HG02884 (cell line): ENCODE measurements around the gene MDN1.

Experiments used
- ATAC-seq: cut with Tn5 transposase; IDR thresholded peaks from one replicate; pipeline ENCODE4 v1.9.1; 2021; ENCODE audit warnings: mild to moderate bottlenecking, moderate library complexity; ENCODE audit not compliant: unreplicated experiment

The MDN1 gene

DNA sequence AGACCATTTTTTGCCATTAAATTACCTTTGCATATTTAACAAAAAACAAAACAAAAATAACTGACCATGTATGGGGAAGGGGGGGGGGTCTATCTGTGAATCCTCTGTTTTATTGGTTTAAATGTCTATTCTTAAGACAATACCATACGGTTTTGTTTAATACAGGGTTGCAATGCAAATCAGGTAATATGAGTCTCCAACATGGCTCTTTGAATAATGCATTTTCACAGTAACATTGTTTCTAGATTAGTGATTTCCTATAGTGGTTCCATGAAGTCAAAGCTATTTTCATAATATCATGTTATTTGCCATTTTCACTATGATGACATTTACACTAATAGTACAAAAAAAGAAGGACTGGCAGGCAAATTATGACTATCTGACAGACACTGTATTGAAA is 116.3 kb downstream of the MDN1 start:
- ATAC-seq = no peak

DNA sequence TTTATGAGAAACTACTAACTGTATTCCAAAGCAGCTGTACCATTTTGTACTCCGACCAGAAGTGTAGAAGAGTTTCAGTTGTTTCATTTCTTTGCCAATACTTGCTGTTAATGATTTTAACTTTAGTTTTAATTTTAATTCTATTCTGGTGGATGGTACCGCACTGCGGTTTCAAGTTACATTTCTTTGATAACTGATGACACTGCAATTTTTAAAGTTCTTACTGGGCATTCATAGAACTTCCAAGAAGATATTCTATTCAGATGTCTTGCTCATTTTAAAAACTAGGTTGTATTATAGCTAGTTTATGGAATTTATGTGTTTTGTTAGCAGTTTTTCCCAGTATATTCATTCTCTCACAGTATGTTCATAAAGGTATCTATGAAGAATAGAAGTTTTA is 117.2 kb downstream of the MDN1 start:
- no peak for ATAC-seq

DNA sequence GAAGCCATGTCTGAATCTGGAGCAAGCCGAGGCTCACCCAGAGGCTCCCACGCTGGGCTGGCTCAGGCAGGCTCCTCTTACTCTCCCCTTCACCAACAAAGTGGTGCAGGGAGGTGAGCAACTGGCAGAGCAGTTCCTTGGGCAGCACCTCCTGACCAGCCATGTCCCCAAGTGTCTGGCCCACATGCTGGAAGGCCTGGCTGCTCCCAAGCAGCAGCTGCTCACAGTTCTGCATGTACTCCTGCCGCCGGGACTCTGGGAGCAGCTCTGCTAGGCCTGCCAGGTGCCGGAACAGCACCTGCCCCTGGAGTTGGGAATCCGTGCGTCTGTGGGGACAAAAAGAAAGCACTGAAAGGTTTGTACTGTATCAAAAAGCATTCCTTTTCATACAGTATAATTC is 123.9 kb downstream of the MDN1 start:
- no peak for ATAC-seq

DNA sequence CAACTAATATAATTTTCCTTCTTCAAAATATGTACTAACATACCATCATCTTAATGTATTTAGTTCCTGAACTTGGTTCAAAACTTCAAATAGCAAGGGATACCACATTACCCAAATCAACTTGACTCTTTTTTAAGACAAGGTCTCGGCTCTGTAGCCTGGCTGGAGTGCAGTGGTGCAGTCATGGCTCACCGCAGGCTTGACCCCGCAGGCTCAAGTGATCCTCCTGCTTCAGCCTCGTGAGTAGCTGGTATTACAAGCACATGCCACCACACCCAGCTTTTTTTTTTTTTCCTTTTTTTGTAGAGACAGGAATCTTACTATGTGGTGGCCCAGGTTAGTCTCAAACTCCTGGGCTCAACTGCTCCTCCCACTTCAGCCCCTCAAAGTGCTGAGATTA is 125.2 kb downstream of the MDN1 start:
- no peak for ATAC-seq

DNA sequence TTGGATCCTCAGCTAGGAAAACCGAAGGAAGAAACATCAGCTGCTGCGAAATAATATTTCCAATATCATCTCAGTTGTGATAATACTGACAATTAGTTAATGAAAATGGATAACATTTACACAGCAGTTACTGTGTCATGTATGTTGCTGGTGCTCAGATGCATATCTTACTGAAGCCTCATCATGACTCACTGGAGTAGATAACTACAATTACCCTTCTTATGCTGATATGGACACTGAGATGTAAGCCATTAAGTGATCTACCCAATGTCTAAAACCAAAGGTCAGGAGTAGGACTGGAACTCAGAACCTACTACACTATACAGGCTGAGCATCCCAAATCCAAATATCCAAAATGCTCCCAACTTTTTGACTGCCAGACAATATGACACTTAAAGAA is 126.4 kb downstream of the MDN1 start:
- no peak for ATAC-seq

DNA sequence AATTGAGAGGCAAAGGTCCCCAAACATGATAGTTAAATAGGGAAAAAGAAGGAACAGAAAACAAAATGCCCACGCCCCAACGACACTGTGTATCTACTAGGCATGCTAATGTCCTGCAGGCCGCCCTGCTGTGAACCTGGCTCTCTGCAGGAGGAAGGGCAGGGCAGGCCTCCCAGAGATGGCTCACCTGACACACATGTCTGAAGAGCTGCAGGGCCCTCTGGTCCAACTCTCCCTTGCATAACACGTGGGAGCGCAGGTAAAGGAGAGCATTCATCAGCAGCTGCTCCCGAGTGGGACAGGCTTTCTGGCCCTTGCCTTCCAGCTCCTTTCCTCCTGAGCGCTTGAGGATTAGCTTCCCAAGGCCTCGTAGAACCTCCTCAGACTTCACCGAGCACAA is 127.3 kb downstream of the MDN1 start:
- no peak for ATAC-seq

DNA sequence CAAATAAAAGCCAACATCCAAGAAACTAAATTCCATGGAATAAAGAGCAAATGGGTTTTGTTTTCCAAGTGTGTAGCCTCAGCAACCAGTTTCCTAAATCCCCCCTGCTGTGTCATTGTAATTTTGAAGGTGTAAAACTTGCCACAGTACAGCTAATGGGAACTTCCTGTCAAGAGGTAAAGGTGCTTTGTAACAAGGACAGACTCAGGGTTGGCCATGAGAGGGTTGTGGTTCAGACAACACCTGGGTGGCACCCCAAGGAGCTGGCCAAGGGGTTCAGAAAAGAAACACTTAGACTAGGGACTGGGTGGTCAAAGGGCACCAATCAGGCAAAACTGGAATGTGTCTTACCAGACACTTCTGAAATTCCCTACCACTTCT is 128.7 kb downstream of the MDN1 start:
- no peak for ATAC-seq

DNA sequence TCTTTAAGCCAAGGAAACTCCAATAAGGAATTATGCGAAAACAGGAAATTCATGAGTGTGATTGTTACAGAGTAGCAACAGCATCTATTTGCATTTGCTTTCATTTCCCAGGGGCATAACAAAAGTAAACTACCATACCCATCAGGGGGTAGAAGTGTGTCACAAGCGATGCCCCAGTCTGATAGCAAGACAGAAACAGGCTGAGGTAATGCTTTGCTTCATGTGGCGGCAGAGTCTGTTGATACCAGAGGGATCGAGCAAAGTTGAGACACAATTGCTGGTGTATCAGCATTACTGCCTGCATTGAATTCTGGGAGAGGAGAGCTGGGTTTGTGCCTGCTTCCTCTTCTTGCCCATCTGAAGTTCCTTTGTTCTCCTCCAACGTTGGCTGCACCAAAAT is 129.9 kb downstream of the MDN1 start:
- ATAC-seq = no peak

DNA sequence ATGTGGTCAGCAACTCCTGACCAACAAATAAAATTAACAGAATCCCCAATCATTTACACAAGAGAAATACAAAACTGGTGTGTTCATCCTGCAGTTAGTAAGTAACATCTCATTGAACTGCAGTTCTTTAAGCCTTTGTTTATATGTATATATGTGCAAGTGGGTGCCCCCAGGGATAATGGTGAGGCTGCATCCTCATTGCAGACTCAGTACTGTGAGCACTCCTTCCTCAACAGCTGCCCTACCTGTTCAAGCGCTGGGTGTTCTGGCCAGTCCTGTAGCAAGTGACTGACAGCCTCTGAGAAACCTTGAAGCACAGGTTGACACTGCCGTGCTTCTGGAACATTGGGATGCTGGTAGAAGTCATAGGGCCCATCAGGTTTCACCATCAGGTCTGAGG is 131.3 kb downstream of the MDN1 start:
- ATAC-seq = no peak

DNA sequence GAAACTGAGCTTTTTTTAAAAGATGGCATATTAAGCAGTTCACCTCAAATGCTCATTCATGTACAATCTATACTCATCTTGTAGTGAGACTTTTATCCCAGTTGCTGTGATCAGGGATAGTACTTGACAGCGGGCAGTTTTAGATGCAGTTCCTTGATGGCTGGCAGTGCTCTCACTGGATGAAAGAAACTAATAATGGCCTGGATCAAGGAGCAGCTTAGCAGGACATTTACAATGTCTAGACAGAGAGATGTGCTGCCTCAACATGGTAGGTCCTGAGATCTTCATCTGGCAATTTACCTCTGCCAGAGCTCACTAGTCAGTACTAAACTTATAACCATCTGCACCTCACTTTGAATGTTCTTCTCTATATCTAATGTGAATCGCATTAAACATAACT is 134.3 kb downstream of the MDN1 start:
- ATAC-seq = no peak

DNA sequence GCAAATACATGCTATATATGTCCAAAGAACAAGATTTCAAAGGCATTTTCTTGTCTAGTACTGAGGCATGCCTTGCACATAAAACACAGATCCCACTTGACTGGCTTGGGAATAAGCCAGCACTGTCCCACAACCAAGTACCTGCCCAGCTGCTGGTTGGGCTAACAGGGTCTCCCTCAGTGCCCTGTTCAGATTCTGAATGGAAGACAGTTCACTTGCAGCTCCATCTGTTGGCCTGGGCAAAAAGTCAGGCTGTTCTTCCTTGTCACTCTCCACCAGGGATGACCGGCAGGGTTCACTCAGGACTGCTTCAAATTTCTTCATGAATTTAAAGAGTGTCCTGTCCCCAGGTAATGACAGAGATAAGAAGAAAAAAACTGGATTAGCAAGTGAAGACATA is 136.6 kb downstream of the MDN1 start:
- ATAC-seq = no peak

DNA sequence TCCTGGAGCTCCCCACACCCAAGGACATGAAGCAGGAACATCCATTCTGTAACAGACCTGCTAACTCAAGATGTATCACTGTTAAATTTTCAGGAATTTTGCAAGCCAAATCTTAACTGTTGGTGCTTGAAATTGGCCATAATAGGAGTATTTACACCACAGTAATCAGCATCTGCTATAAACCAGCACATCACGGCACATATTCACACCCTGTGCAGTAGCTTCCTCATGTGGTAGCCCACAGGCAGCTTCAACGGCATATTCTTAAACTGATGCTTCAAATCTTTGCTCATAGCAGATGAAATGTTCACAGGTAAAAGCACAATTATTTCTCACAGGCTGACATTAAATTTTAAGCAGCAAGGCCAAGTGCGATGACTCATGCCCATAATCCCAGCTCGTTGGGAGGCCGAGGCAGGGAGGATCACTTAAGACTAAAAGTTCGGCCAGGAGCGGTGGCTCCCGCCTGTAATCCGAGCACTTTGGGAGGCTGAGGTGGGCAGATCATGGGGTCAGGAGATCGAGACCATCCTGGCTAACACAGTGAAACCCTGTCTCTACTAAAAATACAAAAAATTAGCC is 137.5 kb downstream of the MDN1 start:
- no peak for ATAC-seq

DNA sequence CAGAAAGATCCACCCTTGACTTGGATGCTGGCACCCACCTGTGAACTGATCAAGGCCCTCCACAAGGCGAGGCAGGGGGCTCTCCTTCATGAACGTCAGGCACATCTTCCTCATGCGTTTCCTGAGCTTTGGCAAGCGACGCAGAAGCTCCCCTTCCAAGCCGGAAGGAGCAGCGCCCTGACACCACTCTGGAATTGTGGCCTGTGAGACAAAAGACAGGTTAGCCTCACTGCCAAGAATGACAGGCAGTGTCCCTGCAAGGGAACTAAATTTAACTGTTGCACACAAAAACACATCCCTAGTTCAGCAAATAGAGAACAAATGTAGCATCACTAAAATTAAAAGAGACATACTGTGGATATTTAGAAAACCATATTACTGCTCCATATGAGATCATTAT is 139.0 kb downstream of the MDN1 start:
- ATAC-seq = no peak

DNA sequence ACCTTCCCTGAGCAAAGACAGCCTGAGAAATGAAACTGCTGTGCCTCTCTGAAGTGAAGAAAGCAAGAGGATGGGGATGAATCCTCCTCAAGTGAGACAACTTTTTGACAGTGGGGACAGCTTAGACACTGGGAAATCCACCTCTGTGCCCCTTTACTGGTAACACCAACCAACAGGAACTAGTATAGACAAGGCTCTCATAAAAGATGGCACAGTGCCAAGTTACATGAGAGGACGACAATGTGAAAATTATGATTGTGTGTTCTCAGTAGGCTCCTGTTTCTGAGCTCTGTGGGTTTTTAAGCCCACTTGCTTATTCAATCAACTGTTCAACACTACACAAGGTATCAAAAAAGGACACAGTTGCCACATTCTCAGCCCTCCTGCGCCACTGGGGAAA is 139.4 kb downstream of the MDN1 start:
- ATAC-seq = no peak

DNA sequence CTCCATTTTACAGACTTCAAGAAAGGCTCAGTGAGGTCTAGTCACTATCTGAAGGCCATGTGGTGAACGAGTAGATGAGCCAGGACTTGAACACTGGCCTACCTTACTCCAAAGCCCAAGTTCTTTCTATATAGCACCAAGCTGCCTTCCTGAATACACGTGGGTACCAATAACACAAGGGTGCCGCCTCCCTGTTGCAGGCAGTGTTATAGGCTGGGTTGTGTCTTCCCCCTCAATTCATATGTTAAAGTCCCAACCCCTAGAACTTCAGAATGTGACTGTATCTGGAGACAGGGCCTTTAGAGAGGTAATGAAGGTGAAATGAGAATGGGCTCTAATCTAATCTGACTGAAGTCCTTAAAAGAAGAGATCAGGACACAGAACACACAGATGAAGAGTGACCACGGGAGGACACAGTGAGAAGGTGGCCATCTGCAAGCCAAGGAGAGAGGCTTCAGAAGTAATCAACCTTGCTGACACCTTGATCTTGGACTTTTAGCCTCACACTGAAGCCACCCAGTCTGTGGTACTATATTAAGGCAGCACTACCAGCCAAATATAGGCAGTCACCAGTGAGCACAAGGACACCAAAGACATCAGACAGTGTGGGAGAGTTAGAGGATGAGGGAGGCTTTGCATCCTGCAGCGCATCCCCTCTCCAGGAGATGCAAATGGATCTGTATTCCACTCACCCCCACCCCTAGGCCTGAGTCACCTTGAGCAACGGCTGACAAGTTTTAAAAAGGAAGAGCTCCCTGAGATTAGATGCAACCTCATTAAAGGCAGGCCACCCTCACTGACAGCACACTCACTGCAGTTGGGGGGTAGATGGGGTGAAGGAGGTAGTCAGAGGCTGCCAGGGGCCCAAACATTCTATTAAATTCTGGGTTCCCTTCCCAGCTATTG is 140.1 kb downstream of the MDN1 start:
- ATAC-seq = no peak

DNA sequence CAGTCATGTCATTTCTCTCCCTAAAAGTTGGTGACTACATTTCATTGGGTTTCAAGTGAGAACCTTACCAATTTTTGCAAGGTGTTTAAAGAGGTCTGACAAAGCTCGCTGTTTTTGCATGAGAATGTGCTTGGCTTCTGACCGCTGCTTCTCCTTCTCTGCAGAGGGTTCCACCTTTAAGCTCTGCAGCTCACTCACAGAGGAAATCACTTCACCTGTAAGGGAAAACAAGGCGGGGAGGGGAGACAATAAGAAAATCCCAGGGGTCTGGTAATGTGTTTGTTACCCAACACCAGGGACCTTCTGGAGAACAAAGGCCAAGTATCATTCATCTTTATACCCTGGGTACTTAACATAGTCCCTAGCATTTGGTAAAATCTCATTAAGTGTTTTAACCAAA is 141.1 kb downstream of the MDN1 start:
- ATAC-seq = no peak

DNA sequence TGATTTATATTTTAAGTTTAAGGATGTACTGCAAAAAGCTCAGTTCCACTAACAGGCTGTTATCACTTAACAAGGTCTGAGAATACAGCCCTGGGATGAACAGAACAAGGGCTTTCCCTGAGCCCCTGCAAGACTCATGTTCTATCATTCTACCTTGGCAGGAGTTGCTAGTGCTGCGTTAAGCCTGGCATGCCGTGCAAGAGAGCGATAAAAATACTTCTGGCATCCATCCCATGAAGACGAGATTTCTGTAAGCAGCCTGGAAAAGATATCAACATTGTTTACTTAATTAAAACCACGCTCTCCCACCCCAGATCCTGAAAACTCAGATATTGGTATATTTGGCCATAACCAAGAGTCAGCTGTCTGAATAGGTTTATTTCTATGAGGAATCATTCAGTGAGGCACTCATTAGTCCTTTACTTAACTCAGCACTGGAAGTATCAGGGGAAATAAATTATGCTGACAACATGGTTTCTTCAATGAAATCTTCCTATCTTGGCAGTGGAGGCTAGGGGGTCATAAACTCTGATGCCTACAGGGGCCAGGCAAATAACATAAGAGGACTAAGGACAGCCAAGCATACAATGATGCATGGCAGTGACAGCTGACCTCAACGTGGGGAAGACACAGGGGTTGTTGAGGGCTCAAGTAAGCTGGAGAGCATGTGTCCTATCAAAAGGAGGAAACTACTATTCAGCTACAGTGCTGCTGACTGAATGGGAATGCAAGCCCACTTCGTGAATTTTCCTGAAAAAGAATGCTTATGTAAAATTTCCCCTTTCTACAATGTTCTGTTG is 143.4 kb downstream of the MDN1 start:
- no peak for ATAC-seq

DNA sequence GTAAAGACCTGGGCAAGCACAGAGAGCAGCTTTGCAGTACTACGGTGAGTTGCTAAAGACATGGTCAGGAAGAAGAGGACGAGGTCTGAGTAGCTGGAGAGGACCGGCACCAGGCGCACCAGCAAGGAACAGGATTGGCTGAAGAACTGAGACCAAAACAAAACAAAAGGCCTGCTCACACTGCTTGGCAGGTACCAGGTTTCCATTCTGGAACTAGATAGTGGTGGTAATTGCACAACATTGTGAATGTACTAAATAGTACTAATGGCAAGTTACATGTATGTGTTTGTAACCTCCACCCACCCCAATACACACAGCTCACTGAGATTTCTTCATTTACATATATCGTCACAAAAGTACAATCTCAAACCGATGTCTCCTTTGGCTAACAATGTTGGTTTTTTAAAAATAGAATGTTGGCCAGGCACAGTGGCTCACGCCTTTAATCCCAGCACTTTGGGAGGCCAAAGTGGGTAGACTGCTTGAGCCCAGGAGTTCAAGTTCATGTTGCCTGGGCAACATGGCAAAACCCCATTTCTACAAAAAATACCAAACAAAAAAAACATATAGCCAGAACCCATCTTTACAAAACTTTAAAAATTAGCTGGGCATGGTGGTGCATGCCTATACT is 148.5 kb downstream of the MDN1 start:
- ATAC-seq = no peak

DNA sequence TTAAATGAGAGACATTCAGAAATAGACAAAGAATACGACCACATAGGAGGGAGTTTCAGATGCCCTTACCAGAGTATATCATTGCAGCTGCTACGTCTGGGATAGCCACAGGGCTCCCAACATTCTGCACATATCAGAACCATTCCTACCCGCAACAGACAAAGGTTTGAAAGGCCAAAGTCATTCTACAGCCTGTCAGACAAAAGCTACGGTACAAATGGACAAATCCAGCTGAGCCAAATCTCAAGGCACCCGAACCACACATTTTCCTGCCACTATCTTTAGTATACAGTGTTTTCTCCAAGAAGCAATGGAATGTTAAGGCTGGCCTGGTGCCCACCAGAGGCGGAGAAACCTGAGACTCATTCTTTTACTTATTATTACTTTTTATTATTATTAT is 150.6 kb downstream of the MDN1 start:
- ATAC-seq = no peak

DNA sequence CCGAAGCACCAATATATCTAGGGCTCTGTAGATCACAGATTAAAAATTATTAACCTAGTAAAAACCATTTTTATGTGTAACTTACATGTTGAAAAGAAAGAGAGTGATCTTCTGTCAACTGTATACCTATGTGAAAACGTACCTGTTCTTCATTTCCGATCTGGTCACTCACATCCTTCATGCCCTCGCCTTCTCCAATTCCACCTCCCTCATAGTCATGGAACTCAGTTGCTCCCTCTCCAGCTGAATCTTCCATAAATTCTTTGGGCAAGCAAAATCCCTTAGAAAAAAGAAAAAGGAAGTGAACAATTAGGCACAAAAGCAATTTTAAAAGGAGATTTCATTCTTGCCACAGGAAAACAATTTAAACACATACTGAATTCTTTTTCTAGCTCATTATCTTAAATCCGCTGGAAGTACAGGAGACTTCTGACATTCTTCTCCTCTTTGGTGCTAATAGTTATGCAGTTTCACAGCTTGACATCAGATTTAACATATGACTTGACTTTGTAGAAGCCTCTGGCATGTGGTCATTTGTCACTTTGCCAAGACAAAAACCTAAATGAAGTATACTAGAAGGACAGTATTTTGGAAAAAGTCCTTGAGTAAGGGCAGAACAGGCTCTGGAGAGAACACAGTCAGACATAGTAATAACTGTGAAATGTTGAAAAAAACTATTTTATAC is 151.6 kb downstream of the MDN1 start:
- ATAC-seq = no peak

DNA sequence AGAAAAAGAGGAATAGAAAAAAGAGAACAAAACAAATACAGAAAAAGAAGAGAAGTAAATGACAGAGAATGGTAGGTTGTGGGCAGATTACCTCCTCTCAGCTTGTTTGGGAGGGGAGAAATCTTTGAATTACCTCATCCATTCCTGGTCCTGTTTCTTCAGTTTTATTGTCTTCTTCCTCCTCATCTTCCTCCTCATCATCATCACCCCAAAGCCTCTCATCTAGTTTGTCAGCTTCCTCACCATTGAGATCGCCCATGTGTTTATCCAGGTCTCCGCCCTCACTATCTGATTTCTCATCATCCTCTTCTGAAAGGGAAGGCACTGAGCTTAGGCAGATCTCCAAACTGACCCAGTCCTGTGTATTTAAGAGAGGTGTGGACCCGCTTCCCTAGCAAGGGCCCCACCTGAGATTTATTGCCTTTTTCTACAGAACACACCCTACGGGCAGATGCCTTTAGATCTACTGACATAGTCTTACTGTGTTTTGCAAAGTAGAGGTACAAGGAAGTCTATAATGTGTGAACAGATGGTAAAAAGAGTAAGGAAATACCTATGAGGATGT is 156.9 kb downstream of the MDN1 start:
- no peak for ATAC-seq
